ENCODE results near the gene CERK. TPM values are rescaled to one million over a fixed set of nuclear protein-coding genes. Genes with fewer than 3 reads are reported as not detected.

The CERK gene
- total RNA-seq, 2 donors from 2014 or later, result 54.9 to 57.6 TPM

GRCh38 chr22:46703171-46703995, 34.7 kb downstream of the CERK start:
- no peak overlapping the region for H3K27ac Mint-ChIP-seq
- Histone ChIP-seq H3K4me1 (ENCODE audit: control insufficient read depth, insufficient read depth, low read length) (no peaks in the 10 kb centered on the region), H3K27me3 (ENCODE audit: control insufficient read depth, insufficient read depth, low read length, poor library complexity, severe bottlenecking) (no peaks in the 10 kb centered on the region), H3K36me3 (ENCODE audit: control insufficient read depth, insufficient read depth, low read length) (peaks cover 46% of the 10 kb centered on the region), H3K9ac (ENCODE audit: extremely low read depth, low read length, poor library complexity, severe bottlenecking) (no peak overlapping the region), H3K27ac (ENCODE audit: low read depth, low read length) (no peak overlapping the region), H3K9me3 (ENCODE audit: control insufficient read depth, low read length) (no peaks in the 10 kb centered on the region), H3K4me3 (ENCODE audit: low read length) (no peak overlapping the region)
- no peaks in the 10 kb centered on the region for H3K27me3 Mint-ChIP-seq (ENCODE audit: insufficient read depth)
- DNase-seq, result no peak
- H3K4me1 Mint-ChIP-seq, result peaks cover 6% of the 10 kb centered on the region
- peaks cover 68% of the 10 kb centered on the region for H3K36me3 Mint-ChIP-seq (ENCODE audit: low read depth)
- no peak for TF ChIP-seq CTCF (conservative IDR thresholded peaks at IDR 0.05)
- no peaks in the 10 kb centered on the region for H3K9me3 Mint-ChIP-seq
- no peak overlapping the region for H3K4me3 Mint-ChIP-seq
- WGBS, 2 experiments (ENCODE audit: insufficient coverage in 1 of 2, insufficient read length in 1 of 2), result 93 to 100% methylated on average over 9 to 26 of the region's 26 CpGs

- no peaks in the 10 kb centered on the region for H3K27me3 ChIP-seq (ENCODE audit: control insufficient read depth, insufficient read depth, low read length, poor library complexity, severe bottlenecking)
- DNase-seq, result no peak
- Mint-ChIP-seq H3K27ac (no peak overlapping the region), H3K4me1 (peaks cover 6% of the 10 kb centered on the region), H3K36me3 (ENCODE audit: low read depth) (peaks cover 58% of the 10 kb centered on the region), H3K9me3 (no peaks in the 10 kb centered on the region), H3K27me3 (ENCODE audit: insufficient read depth) (no peaks in the 10 kb centered on the region), H3K4me3 (no peak overlapping the region)
- H3K9ac ChIP-seq (ENCODE audit: extremely low read depth, low read length, poor library complexity, severe bottlenecking), result no peak overlapping the region
- no peaks in the 10 kb centered on the region for H3K4me1 ChIP-seq (ENCODE audit: control insufficient read depth, insufficient read depth, low read length)
- WGBS, 2 experiments (ENCODE audit: insufficient coverage in 1 of 2, insufficient read length in 1 of 2), result 94 to 95% methylated on average over 17 to 33 of the region's 33 CpGs
- peaks cover 36% of the 10 kb centered on the region for H3K36me3 ChIP-seq (ENCODE audit: control insufficient read depth, insufficient read depth, low read length)
- no peak overlapping the region for H3K4me3 ChIP-seq (ENCODE audit: low read length)
- H3K9me3 ChIP-seq (ENCODE audit: control insufficient read depth, low read length), result no peaks in the 10 kb centered on the region
- no peak overlapping the region for H3K27ac ChIP-seq (ENCODE audit: low read depth, low read length)
- no peak for TF ChIP-seq CTCF (conservative IDR thresholded peaks at IDR 0.05)
These were observed 36.8 kb downstream of the CERK start for GRCh38 chr22:46701262-46701661.

GRCh38 chr22:46699091-46699490, 39.0 kb downstream of the CERK start:
- DNase-seq, result no peak
- Mint-ChIP-seq H3K27ac (no peak overlapping the region), H3K27me3 (ENCODE audit: insufficient read depth) (no peaks in the 10 kb centered on the region), H3K4me1 (no peaks in the 10 kb centered on the region), H3K4me3 (no peak overlapping the region), H3K9me3 (no peaks in the 10 kb centered on the region), H3K36me3 (ENCODE audit: low read depth) (peaks cover 51% of the 10 kb centered on the region)
- no peak for TF ChIP-seq CTCF (conservative IDR thresholded peaks at IDR 0.05)
- no peaks in the 10 kb centered on the region for H3K27me3 ChIP-seq (ENCODE audit: control insufficient read depth, insufficient read depth, low read length, poor library complexity, severe bottlenecking)
- no peak overlapping the region for H3K27ac ChIP-seq (ENCODE audit: low read depth, low read length)
- peaks cover 36% of the 10 kb centered on the region for H3K36me3 ChIP-seq (ENCODE audit: control insufficient read depth, insufficient read depth, low read length)
- H3K4me3 ChIP-seq (ENCODE audit: low read length), result no peak overlapping the region
- no peaks in the 10 kb centered on the region for H3K9me3 ChIP-seq (ENCODE audit: control insufficient read depth, low read length)
- WGBS, 2 experiments (ENCODE audit: insufficient coverage in 1 of 2, insufficient read length in 1 of 2), result 96% methylated on average over 13 to 16 of the region's 17 CpGs
- no peak overlapping the region for H3K9ac ChIP-seq (ENCODE audit: extremely low read depth, low read length, poor library complexity, severe bottlenecking)
- no peaks in the 10 kb centered on the region for H3K4me1 ChIP-seq (ENCODE audit: control insufficient read depth, insufficient read depth, low read length)

All from endodermal cell (in vitro differentiated cells).